Sigmoid colon (tissue), 4 donors: ENCODE data around the gene PTPN9.

Source experiments
- POLR2A ChIP-seq, 2 donors: fragments of 450-650 bp; IDR thresholded peaks; one replicate each; pipeline ENCODE4 v1.6.1; 2016; ENCODE audit warnings: antibody characterized with exemption in 2 of 2, mild to moderate bottlenecking in 2 of 2, moderate library complexity in 2 of 2
- POLR2AphosphoS5 ChIP-seq, 4 donors: sonication (generic); formaldehyde crosslinking; IDR thresholded peaks; one replicate each; pipeline ENCODE4 v1.6.1; 2017; ENCODE audit warnings: antibody characterized with exemption in 4 of 4
- TF ChIP-seq, protein P1 (sequence below), 4 experiments: fragments of 450-650 bp in 3 of 4; fragments of 200-600 bp in 1 of 4; IDR thresholded peaks; one replicate each; pipeline ENCODE4 v1.5.1; 2016 to 2019; ENCODE audit warnings: antibody characterized with exemption in 4 of 4, mild to moderate bottlenecking in 3 of 4, moderate library complexity in 2 of 4

DNA sequence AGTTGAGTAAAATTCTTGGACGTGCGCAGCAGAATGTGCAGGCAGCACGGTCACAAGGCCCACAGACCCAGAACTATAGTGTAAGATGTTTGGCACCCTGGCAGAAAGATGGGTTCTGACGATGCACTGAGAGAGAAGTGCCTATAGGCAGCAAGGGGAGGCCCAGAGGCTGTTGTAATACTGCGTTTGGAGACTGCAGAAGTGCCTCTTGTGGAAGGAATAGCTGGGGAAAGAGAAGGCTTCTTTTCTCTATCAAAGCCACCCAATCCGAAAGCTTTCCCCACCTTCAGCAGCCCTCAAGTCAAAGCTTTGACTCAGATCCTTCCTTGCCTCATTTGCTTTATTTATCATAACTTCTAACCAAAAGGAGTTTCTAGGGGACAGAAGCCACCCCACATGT lies 122.4 kb downstream of the PTPN9 start:
- TF ChIP-seq, protein P1, sequence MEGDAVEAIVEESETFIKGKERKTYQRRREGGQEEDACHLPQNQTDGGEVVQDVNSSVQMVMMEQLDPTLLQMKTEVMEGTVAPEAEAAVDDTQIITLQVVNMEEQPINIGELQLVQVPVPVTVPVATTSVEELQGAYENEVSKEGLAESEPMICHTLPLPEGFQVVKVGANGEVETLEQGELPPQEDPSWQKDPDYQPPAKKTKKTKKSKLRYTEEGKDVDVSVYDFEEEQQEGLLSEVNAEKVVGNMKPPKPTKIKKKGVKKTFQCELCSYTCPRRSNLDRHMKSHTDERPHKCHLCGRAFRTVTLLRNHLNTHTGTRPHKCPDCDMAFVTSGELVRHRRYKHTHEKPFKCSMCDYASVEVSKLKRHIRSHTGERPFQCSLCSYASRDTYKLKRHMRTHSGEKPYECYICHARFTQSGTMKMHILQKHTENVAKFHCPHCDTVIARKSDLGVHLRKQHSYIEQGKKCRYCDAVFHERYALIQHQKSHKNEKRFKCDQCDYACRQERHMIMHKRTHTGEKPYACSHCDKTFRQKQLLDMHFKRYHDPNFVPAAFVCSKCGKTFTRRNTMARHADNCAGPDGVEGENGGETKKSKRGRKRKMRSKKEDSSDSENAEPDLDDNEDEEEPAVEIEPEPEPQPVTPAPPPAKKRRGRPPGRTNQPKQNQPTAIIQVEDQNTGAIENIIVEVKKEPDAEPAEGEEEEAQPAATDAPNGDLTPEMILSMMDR (IDR thresholded peaks at IDR 0.05), result no peak
- TF ChIP-seq POLR2AphosphoS5 (IDR thresholded peaks at IDR 0.05), result no peak
- TF ChIP-seq POLR2A (IDR thresholded peaks at IDR 0.05), result no peak
